ENCODE results near the gene GCC1. TPM values are rescaled to one million over a fixed set of nuclear protein-coding genes. Genes with fewer than 3 reads are reported as not detected.

GCC1 gene
- total and polyA plus RNA-seq, 2 donors (not counting 1 experiment from before 2014, with no cell fraction given): 10.3 to 25.5 TPM

- Histone ChIP-seq H3K9me3 (ENCODE audit: control extremely low read depth in 1 of 3, control insufficient read depth in 2 of 3, insufficient read depth in 1 of 3, low read length in 2 of 3) (no peaks in the 10 kb centered on the region), H3K79me2 (ENCODE audit: control insufficient read depth, insufficient read depth, low read length) (no peaks in the 10 kb centered on the region), H3K36me3 (replicated peaks in 1 of 2; ENCODE audit: control extremely low read depth in 1 of 2, control insufficient read depth in 1 of 2, extremely low read depth in 1 of 2, insufficient read depth in 2 of 2, low read length in 1 of 2) (no peaks in the 10 kb centered on the region), H3K4me3 (ENCODE audit: control extremely low read depth in 1 of 5, extremely low read depth in 1 of 5, insufficient read depth in 1 of 5, low read depth in 2 of 5, low read length in 4 of 5) (no peak overlapping the region), H2AFZ (ENCODE audit: insufficient read depth, low read depth, low read length, poor library complexity, severe bottlenecking) (no peak overlapping the region), H3K27ac (ENCODE audit: low read length in 2 of 2) (no peak overlapping the region), H3K4me1 (ENCODE audit: control insufficient read depth in 2 of 2, insufficient read depth in 2 of 2, low read length in 2 of 2) (no peaks in the 10 kb centered on the region), H3K4me2 (replicated peaks; ENCODE audit: low read depth, low read length, poor library complexity, severe bottlenecking) (no peak overlapping the region), H3K9ac (ENCODE audit: low read length) (no peak overlapping the region), H4K20me1 (ENCODE audit: control insufficient read depth, insufficient read depth, low read length, poor library complexity, severe bottlenecking) (no peaks in the 10 kb centered on the region), H3K27me3 (replicated peaks in 1 of 4; ENCODE audit: control extremely low read depth in 1 of 4, control insufficient read depth in 3 of 4, insufficient read depth in 4 of 4, low read length in 3 of 4) (peaks cover 0 to 31% (median 20%) of the 10 kb centered on the region in 4 experiments)
- Mint-ChIP-seq H3K4me1 (no peaks in the 10 kb centered on the region), H3K27ac (no peak overlapping the region), H3K27me3 (peaks cover 66% of the 10 kb centered on the region), H3K4me3 (no peak overlapping the region), H3K9me3 (ENCODE audit: insufficient read depth) (no peaks in the 10 kb centered on the region)
- DNase-seq (no peak), ATAC-seq (ENCODE audit: low read depth) (no peak)
- TF ChIP-seq EZH2 (IDR thresholded peaks at IDR 0.05; ENCODE audit: borderline replicate concordance, insufficient read depth, low read depth, low read length, poor library complexity, severe bottlenecking) (no peak), CTCF (IDR thresholded peaks at IDR 0.05) (no peak)
- CTCF ChIA-PET: interaction anchor here (0.6 kb wide), 1 partner anchor 26 kb away, joined by 3 read pairs; no protein-coding TSS in a partner anchor
- no CpG with 5 or more reads among the region's 2 CpGs for WGBS (ENCODE audit: insufficient coverage)
- POLR2A ChIA-PET: no interaction called here
- intact Hi-C loops (cut with micrococcal nuclease): no loop called here
Measured at GRCh38 chr7:127536394-127536691, 49.1 kb downstream of the GCC1 start.

GRCh38 chr7:127535546-127536393, 49.6 kb downstream of the GCC1 start:
- Histone ChIP-seq H3K4me3 (ENCODE audit: control extremely low read depth in 1 of 5, extremely low read depth in 1 of 5, insufficient read depth in 1 of 5, low read depth in 2 of 5, low read length in 4 of 5) (no peak overlapping the region), H3K4me1 (ENCODE audit: control insufficient read depth in 2 of 2, insufficient read depth in 2 of 2, low read length in 2 of 2) (no peaks in the 10 kb centered on the region), H3K36me3 (replicated peaks in 1 of 2; ENCODE audit: control extremely low read depth in 1 of 2, control insufficient read depth in 1 of 2, extremely low read depth in 1 of 2, insufficient read depth in 2 of 2, low read length in 1 of 2) (no peaks in the 10 kb centered on the region), H2AFZ (ENCODE audit: insufficient read depth, low read depth, low read length, poor library complexity, severe bottlenecking) (no peak overlapping the region), H3K27ac (ENCODE audit: low read length in 2 of 2) (no peak overlapping the region), H3K4me2 (replicated peaks; ENCODE audit: low read depth, low read length, poor library complexity, severe bottlenecking) (no peak overlapping the region), H4K20me1 (ENCODE audit: control insufficient read depth, insufficient read depth, low read length, poor library complexity, severe bottlenecking) (no peaks in the 10 kb centered on the region), H3K27me3 (replicated peaks in 1 of 4; ENCODE audit: control extremely low read depth in 1 of 4, control insufficient read depth in 3 of 4, insufficient read depth in 4 of 4, low read length in 3 of 4) (peaks cover 0 to 28% (median 18%) of the 10 kb centered on the region in 4 experiments), H3K79me2 (ENCODE audit: control insufficient read depth, insufficient read depth, low read length) (no peaks in the 10 kb centered on the region), H3K9ac (ENCODE audit: low read length) (no peak overlapping the region), H3K9me3 (ENCODE audit: control extremely low read depth in 1 of 3, control insufficient read depth in 2 of 3, insufficient read depth in 1 of 3, low read length in 2 of 3) (no peaks in the 10 kb centered on the region)
- ATAC-seq (ENCODE audit: low read depth): no peak
- H3K9me3 Mint-ChIP-seq (ENCODE audit: insufficient read depth): no peaks in the 10 kb centered on the region
- DNase-seq: no peak
- H3K27me3 Mint-ChIP-seq: peaks cover 60% of the 10 kb centered on the region
- CTCF ChIA-PET: interaction anchor here (0.6 kb wide), 1 partner anchor 26 kb away, joined by 3 read pairs; no protein-coding TSS in a partner anchor
- 88% methylated on average over 4 of the region's 11 CpGs for WGBS (ENCODE audit: insufficient coverage)
- POLR2A ChIA-PET: no interaction called here
- no peaks in the 10 kb centered on the region for H3K4me1 Mint-ChIP-seq
- H3K4me3 Mint-ChIP-seq: no peak overlapping the region
- TF ChIP-seq EZH2 (IDR thresholded peaks at IDR 0.05; ENCODE audit: borderline replicate concordance, insufficient read depth, low read depth, low read length, poor library complexity, severe bottlenecking) (no peak), CTCF (IDR thresholded peaks at IDR 0.05) (no peak)
- intact Hi-C loops (cut with micrococcal nuclease): no loop called here
- no peak overlapping the region for H3K27ac Mint-ChIP-seq
